H1 (cell line): ENCODE results near the gene GPR83. TPM values are rescaled to one million over a fixed set of nuclear protein-coding genes. Genes with fewer than 3 reads are reported as not detected.

Experiments
- polyA plus RNA-seq, 7 experiments: library from polyadenylated mRNA; depleted of rRNA in 3 of 7; stranded (reverse) in 5 of 7; unstranded in 2 of 7; fragments of >200 nt in 5 of 7; fragments of 200-250 nt in 2 of 7; gene quantifications; 1 replicate in 5 of 7; 2 replicates in 1 of 7; 4 replicates in 1 of 7; pipeline versions ENCODE4 v1.2.1 to v1.2.3, GENCODE V29; 2011 to 2013; ENCODE audit warnings: missing spikeins in 2 of 7, mixed read lengths in 2 of 7
- total RNA-seq: library from RNA; stranded (reverse); fragmentation: NEBNext Ultra II Directional; extraction: Animal tissue kit (Norgen Biotek cat#: 25700); gene quantifications from 2 replicates; pipeline ENCODE4 v1.2.1, GENCODE V29; 2021
- TF ChIP-seq, protein P1 (sequence below): fragments of 300-600 bp; sonication (generic); IDR thresholded peaks from 2 replicates; pipeline ENCODE4 v1.7.1; 2012; ENCODE audit warnings: low read length, moderate library complexity, mild to moderate bottlenecking, inconsistent platforms; ENCODE audit not compliant: insufficient replicate concordance

Gene GPR83
- total and polyA plus RNA-seq, 2 of the 8 experiments (the other 6 are each of a cell fraction or from before 2014, with no cell fraction given) = 0.30 to 1.5 TPM

DNA sequence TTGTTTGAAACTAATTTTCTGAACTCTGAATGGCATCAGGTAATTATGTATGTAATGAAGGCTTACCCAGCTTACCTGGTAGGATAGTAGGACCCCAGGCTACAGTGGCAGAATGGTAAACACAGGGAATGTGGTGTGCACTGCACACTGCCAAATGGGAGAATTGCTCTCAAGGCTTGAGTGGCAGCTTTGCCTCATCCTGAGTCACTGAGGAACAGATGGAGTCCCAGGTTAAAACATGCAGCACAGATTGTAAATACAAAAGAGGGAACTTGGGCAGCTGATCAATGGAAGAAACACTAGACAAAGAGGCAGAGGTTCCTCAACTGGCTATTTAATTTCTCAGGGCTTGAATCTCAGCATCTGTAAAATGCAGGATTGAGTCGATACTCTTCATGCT, 24.4 kb downstream of the GPR83 start (continued):
- TF ChIP-seq, protein P1, sequence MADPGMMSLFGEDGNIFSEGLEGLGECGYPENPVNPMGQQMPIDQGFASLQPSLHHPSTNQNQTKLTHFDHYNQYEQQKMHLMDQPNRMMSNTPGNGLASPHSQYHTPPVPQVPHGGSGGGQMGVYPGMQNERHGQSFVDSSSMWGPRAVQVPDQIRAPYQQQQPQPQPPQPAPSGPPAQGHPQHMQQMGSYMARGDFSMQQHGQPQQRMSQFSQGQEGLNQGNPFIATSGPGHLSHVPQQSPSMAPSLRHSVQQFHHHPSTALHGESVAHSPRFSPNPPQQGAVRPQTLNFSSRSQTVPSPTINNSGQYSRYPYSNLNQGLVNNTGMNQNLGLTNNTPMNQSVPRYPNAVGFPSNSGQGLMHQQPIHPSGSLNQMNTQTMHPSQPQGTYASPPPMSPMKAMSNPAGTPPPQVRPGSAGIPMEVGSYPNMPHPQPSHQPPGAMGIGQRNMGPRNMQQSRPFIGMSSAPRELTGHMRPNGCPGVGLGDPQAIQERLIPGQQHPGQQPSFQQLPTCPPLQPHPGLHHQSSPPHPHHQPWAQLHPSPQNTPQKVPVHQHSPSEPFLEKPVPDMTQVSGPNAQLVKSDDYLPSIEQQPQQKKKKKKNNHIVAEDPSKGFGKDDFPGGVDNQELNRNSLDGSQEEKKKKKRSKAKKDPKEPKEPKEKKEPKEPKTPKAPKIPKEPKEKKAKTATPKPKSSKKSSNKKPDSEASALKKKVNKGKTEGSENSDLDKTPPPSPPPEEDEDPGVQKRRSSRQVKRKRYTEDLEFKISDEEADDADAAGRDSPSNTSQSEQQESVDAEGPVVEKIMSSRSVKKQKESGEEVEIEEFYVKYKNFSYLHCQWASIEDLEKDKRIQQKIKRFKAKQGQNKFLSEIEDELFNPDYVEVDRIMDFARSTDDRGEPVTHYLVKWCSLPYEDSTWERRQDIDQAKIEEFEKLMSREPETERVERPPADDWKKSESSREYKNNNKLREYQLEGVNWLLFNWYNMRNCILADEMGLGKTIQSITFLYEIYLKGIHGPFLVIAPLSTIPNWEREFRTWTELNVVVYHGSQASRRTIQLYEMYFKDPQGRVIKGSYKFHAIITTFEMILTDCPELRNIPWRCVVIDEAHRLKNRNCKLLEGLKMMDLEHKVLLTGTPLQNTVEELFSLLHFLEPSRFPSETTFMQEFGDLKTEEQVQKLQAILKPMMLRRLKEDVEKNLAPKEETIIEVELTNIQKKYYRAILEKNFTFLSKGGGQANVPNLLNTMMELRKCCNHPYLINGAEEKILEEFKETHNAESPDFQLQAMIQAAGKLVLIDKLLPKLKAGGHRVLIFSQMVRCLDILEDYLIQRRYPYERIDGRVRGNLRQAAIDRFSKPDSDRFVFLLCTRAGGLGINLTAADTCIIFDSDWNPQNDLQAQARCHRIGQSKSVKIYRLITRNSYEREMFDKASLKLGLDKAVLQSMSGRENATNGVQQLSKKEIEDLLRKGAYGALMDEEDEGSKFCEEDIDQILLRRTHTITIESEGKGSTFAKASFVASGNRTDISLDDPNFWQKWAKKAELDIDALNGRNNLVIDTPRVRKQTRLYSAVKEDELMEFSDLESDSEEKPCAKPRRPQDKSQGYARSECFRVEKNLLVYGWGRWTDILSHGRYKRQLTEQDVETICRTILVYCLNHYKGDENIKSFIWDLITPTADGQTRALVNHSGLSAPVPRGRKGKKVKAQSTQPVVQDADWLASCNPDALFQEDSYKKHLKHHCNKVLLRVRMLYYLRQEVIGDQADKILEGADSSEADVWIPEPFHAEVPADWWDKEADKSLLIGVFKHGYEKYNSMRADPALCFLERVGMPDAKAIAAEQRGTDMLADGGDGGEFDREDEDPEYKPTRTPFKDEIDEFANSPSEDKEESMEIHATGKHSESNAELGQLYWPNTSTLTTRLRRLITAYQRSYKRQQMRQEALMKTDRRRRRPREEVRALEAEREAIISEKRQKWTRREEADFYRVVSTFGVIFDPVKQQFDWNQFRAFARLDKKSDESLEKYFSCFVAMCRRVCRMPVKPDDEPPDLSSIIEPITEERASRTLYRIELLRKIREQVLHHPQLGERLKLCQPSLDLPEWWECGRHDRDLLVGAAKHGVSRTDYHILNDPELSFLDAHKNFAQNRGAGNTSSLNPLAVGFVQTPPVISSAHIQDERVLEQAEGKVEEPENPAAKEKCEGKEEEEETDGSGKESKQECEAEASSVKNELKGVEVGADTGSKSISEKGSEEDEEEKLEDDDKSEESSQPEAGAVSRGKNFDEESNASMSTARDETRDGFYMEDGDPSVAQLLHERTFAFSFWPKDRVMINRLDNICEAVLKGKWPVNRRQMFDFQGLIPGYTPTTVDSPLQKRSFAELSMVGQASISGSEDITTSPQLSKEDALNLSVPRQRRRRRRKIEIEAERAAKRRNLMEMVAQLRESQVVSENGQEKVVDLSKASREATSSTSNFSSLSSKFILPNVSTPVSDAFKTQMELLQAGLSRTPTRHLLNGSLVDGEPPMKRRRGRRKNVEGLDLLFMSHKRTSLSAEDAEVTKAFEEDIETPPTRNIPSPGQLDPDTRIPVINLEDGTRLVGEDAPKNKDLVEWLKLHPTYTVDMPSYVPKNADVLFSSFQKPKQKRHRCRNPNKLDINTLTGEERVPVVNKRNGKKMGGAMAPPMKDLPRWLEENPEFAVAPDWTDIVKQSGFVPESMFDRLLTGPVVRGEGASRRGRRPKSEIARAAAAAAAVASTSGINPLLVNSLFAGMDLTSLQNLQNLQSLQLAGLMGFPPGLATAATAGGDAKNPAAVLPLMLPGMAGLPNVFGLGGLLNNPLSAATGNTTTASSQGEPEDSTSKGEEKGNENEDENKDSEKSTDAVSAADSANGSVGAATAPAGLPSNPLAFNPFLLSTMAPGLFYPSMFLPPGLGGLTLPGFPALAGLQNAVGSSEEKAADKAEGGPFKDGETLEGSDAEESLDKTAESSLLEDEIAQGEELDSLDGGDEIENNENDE = no peak
